Hepatocyte (in vitro differentiated cells): ENCODE results near the gene TIE1.

Experiments
- EZH2 ChIP-seq: fragments of 200-600 bp; sonication (generic); IDR thresholded peaks from 2 replicates; pipeline ENCODE4 v1.6.1; 2016; ENCODE audit warnings: antibody characterized with exemption, mild to moderate bottlenecking, borderline replicate concordance
- TF ChIP-seq, protein P1 (sequence below): fragments of 200-600 bp; sonication (generic); IDR thresholded peaks from 2 replicates; pipeline ENCODE4 v1.5.1; 2016; ENCODE audit warnings: antibody characterized with exemption, mild to moderate bottlenecking; ENCODE audit not compliant: poor library complexity

DNA sequence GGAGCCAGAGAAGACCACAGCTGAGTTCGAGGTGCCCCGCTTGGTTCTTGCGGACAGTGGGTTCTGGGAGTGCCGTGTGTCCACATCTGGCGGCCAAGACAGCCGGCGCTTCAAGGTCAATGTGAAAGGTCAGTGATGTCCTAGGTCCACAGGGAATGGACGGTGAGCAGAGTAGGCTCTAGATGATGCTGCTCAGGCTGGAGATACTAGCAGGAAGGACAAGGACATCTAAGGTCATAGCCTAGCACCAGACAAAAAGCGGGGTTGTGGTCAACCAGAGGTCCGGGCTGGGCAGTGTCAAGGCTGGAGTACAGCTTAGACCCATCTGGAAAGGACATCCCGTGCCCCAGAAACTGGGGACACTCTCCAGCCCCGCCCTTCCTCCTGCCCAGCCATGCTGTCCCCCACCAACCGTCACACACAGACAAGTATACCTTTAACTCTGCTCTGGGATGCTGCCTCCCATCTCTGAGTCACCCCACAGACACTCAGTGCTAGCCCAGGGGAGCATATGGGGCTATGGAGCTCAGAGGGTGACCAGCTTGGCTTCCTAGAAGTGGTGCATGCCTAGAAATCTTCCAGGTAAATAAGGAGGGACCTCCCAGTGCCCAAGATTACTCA, 8.7 kb downstream of the TIE1 start:
- TF ChIP-seq, protein P1, sequence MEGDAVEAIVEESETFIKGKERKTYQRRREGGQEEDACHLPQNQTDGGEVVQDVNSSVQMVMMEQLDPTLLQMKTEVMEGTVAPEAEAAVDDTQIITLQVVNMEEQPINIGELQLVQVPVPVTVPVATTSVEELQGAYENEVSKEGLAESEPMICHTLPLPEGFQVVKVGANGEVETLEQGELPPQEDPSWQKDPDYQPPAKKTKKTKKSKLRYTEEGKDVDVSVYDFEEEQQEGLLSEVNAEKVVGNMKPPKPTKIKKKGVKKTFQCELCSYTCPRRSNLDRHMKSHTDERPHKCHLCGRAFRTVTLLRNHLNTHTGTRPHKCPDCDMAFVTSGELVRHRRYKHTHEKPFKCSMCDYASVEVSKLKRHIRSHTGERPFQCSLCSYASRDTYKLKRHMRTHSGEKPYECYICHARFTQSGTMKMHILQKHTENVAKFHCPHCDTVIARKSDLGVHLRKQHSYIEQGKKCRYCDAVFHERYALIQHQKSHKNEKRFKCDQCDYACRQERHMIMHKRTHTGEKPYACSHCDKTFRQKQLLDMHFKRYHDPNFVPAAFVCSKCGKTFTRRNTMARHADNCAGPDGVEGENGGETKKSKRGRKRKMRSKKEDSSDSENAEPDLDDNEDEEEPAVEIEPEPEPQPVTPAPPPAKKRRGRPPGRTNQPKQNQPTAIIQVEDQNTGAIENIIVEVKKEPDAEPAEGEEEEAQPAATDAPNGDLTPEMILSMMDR: no peak
- TF ChIP-seq EZH2: no peak
